DND-41 (cell line): ENCODE data around the gene CYP11A1.
"Not testable (repeated sequence)": the region's sequence is repeated elsewhere in the genome, so short reads cannot be mapped to it uniquely, and the experiment has no call there.

Source experiments
- ATAC-seq: fragments of 200-7000 bp; cut with Tn5 transposase; 3 replicates; pipeline ENCODE4 v1.9.1; 2021; ENCODE audit warnings: low read depth; ENCODE audit not compliant: insufficient read depth
- DNase-seq: peaks from one replicate; pipeline ENCODE4 v3.0.0-alpha.2; 2020
- H2AFZ ChIP-seq: 2 replicates; pipeline ENCODE4 v1.6.0; 2012; ENCODE audit warnings: low read depth, low read length
- H3K27ac ChIP-seq: 2 replicates; pipeline ENCODE4 v1.5.1; 2012; ENCODE audit warnings: low read length, inconsistent platforms
- H3K27me3 ChIP-seq: fragments of 200-600 bp; sonication (generic); 2 replicates; pipeline ENCODE4 v1.6.0; 2012; ENCODE audit warnings: low read length, mild to moderate bottlenecking, inconsistent platforms; ENCODE audit not compliant: insufficient read depth, poor library complexity
- H3K36me3 ChIP-seq: 2 replicates; pipeline ENCODE4 v1.5.1; 2012; ENCODE audit warnings: low read length, inconsistent platforms; ENCODE audit not compliant: insufficient read depth
- H3K4me1 ChIP-seq: 2 replicates; pipeline ENCODE4 v1.5.1; 2012; ENCODE audit warnings: mild to moderate bottlenecking, low read length; ENCODE audit not compliant: insufficient read depth
- H3K4me2 ChIP-seq: 2 replicates; pipeline ENCODE4 v1.6.0; 2012; ENCODE audit warnings: mild to moderate bottlenecking, moderate library complexity, low read length, inconsistent platforms; ENCODE audit not compliant: insufficient read depth
- H3K4me3 ChIP-seq, 2 experiments: fragments of 200-600 bp in 1 of 2; shearing (Covaris generic) in 1 of 2; 2 replicates each; pipeline ENCODE4 v1.5.1; 2012 to 2016; ENCODE audit warnings: inconsistent platforms in 2 of 2, low read length in 2 of 2, mild to moderate bottlenecking in 2 of 2, low read depth in 1 of 2, moderate library complexity in 1 of 2
- H3K79me2 ChIP-seq: 2 replicates; pipeline ENCODE4 v1.6.0; 2012; ENCODE audit warnings: low read length, inconsistent platforms; ENCODE audit not compliant: insufficient read depth
- H3K9ac ChIP-seq: 2 replicates; pipeline ENCODE4 v1.6.0; 2012; ENCODE audit warnings: low read depth, mild to moderate bottlenecking, inconsistent platforms, low read length, moderate library complexity
- H3K9me3 ChIP-seq: 2 replicates; pipeline ENCODE4 v1.5.1; 2012; ENCODE audit warnings: low read length, moderate library complexity, mild to moderate bottlenecking, inconsistent platforms; ENCODE audit not compliant: insufficient read depth, severe bottlenecking
- H4K20me1 ChIP-seq: 2 replicates; pipeline ENCODE4 v1.6.0; 2012; ENCODE audit warnings: low read length; ENCODE audit not compliant: insufficient read depth
- EZH2 ChIP-seq: IDR thresholded peaks from 3 replicates; pipeline ENCODE4 v1.6.1; 2012; ENCODE audit warnings: borderline replicate concordance, low read depth, mild to moderate bottlenecking, moderate library complexity, low read length, inconsistent platforms; ENCODE audit not compliant: severe bottlenecking
- TF ChIP-seq, protein P1 (sequence below): IDR thresholded peaks from 2 replicates; pipeline ENCODE4 v1.5.1; 2012; ENCODE audit warnings: borderline replicate concordance, low read length, moderate library complexity, mild to moderate bottlenecking; ENCODE audit not compliant: poor library complexity, severe bottlenecking; ENCODE audit errors: extremely low read depth

Gene CYP11A1

DNA sequence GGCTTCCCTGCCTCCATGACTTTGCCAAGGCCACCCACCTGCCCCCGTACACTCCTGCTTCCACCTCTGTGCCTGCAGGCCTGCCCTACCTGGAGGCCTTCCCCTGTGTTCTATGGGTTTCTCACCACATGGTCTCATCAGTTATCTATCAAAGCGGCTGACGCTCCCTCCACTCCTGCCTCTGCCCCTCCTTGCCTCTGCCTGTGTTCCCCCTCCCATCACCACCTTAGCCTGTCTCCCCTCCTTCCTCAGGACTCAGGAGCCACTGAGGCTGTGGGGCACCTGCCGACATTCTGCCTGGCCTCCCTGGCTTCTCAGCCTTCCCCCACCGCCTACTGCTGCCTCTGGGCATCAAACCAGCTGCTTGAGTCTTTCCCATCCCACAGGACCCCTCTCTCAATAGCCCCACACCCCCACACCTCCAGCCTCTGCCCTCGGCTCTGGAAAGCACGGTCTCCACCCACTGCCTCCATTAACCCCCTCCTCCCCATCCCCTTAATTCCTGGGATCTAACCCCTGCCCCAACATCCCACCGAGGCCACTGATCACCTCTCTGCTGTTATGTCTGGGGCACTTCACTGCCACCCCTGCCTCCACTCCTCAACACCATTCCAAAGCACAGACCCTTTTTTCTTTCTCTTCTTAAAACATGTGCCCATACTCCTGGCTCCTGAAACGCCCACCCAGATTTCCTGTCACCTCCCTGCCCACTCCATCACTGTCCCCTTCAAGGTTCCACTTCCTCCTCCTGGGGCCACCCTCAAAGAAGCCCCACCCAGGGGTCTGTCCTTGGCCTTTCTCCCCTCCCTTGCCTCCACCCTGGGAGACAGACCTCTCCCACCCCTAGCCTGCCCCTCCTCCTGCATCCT, 24.4 kb upstream of the CYP11A1 start:
- H3K79me2 ChIP-seq, result no peaks in the 10 kb centered on the region
- H3K27ac ChIP-seq, result 0 out of 2 replicates have a peak overlapping the region, but pooled peaks have one; percentile 1
- ATAC-seq, result no peak
- H3K4me1 ChIP-seq, result peaks cover 16% of the 10 kb centered on the region
- no peak for DNase-seq
- H3K4me2 ChIP-seq, result no peak overlapping the region
- H4K20me1 ChIP-seq, result no peaks in the 10 kb centered on the region
- no peaks in the 10 kb centered on the region for H3K9me3 ChIP-seq
- no peaks in the 10 kb centered on the region for H3K27me3 ChIP-seq
- H3K4me3 ChIP-seq, result no peak overlapping the region
- H3K36me3 ChIP-seq, result no peaks in the 10 kb centered on the region
- H2AFZ ChIP-seq, result no peak overlapping the region
- no peak for TF ChIP-seq EZH2
- TF ChIP-seq, protein P1, sequence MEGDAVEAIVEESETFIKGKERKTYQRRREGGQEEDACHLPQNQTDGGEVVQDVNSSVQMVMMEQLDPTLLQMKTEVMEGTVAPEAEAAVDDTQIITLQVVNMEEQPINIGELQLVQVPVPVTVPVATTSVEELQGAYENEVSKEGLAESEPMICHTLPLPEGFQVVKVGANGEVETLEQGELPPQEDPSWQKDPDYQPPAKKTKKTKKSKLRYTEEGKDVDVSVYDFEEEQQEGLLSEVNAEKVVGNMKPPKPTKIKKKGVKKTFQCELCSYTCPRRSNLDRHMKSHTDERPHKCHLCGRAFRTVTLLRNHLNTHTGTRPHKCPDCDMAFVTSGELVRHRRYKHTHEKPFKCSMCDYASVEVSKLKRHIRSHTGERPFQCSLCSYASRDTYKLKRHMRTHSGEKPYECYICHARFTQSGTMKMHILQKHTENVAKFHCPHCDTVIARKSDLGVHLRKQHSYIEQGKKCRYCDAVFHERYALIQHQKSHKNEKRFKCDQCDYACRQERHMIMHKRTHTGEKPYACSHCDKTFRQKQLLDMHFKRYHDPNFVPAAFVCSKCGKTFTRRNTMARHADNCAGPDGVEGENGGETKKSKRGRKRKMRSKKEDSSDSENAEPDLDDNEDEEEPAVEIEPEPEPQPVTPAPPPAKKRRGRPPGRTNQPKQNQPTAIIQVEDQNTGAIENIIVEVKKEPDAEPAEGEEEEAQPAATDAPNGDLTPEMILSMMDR, result no peak
- no peak overlapping the region for H3K9ac ChIP-seq

DNA sequence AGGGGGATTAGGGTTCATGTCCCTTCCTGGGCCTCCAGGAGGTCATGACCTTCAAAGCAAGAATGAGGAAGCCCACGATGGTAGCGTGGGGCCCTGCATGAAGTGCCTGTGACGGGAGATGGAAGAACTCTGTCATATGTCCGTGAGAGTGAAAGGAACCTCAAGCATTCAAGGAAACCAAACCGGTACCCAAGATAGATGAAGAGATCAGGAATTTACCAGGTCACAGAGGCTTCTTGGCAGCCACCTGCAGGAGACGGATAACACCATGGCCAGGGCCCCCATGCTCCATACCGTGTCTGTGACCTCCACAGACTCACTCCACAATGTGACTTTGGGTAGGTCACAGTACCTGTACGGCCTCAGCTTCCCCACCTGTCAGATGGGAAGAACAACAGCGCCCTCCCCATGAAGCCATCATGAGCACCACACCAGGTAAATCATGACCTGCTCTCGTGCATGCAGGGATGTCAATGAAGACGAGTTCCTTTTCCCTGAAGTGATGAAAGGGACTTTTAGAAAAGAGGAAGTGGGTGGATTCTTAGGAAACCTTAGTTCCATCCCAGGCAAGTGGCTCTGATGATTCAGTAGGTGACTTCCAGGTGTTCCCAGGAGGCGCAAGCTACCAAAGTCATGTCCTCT, 23.3 kb upstream of the CYP11A1 start:
- no peak overlapping the region for H2AFZ ChIP-seq

GRCh38 chr15:74390049-74390646, 22.7 kb upstream of the CYP11A1 start:
- not testable (repeated sequence) for H3K4me3 ChIP-seq, H3K27me3 ChIP-seq, H3K9me3 ChIP-seq, H3K36me3 ChIP-seq, H3K9ac ChIP-seq, H3K4me2 ChIP-seq, ATAC-seq, DNase-seq, H2AFZ ChIP-seq, H3K79me2 ChIP-seq, H4K20me1 ChIP-seq, H3K27ac ChIP-seq
- peaks cover 13% of the 10 kb centered on the region for H3K4me1 ChIP-seq

More for the DNA sequence above, 23.3 kb upstream of the CYP11A1 start:
- Histone ChIP-seq H3K36me3 (no peaks in the 10 kb centered on the region), H3K27ac (peak overlapping the region; percentile 16; the same call in 1 of the 2 replicates), H3K9me3 (no peaks in the 10 kb centered on the region), H3K27me3 (no peaks in the 10 kb centered on the region), H3K9ac (no peak overlapping the region), H3K79me2 (no peaks in the 10 kb centered on the region), H4K20me1 (no peaks in the 10 kb centered on the region), H3K4me2 (no peak overlapping the region), H3K4me1 (peaks cover 13% of the 10 kb centered on the region), H3K4me3 (no peak overlapping the region)
- TF ChIP-seq, protein P1, result no peak
- TF ChIP-seq EZH2, result no peak
- ATAC-seq (no peak), DNase-seq (no peak)
